K562 (cell line): ENCODE data around the gene DNAJC12. TPM values are rescaled to one million over a fixed set of nuclear protein-coding genes. Genes with fewer than 3 reads are reported as not detected.

Experiments
- ATAC-seq: fragments of 200-7000 bp; cut with Tn5 transposase; 3 replicates; pipeline ENCODE4 v1.9.1; 2020; ENCODE audit warnings: moderate library complexity
- BruUV-seq: library from RNA; stranded (reverse); fragments of 400-500 nt; replicated peaks from 2 replicates; lab custom pipeline; 2021; lab: Mats Ljungman, UMichigan
- CTCF ChIA-PET: fragments of 300-600 bp; formaldehyde crosslinking; extraction: SDS; loops from one replicate; lab custom pipeline; 2021; ENCODE audit warnings: low intra/inter-chr PET ratio; lab: Yijun Ruan, JAX
- POLR2A ChIA-PET: fragments of 300-600, 350-650 bp; sonication (Branson Sonifier 250); formaldehyde crosslinking; extraction: SDS; loops from one replicate; lab custom pipeline; 2021; ENCODE audit warnings: antibody characterized with exemption, inconsistent platforms; lab: Yijun Ruan, JAX
- DNase-seq, 4 experiments: peaks; one replicate each; pipeline versions ENCODE4 v3.0.0 to v3.0.0-alpha.2; 2011 to 2018; ENCODE audit warnings: low spot score in 3 of 4, mixed read lengths in 3 of 4; ENCODE audit errors: extremely low read depth in 1 of 4
- FAIRE-seq: peaks from 2 replicates; lab custom pipeline; 2011; peaks lifted over from hg19 to GRCh38; lab: Jason Lieb, UNC
- H2AFZ ChIP-seq: 2 replicates; pipeline ENCODE4 v1.6.0; 2011; ENCODE audit warnings: low read depth, low read length, control low read depth, inconsistent platforms
- H3K27ac ChIP-seq: fragments of 200-600 bp; 3 replicates; pipeline ENCODE4 v1.8.0; 2011; ENCODE audit warnings: low read depth, mild to moderate bottlenecking, control low read depth, inconsistent platforms, low read length, moderate library complexity, mixed read lengths; ENCODE audit errors: extremely low read depth
- H3K27me3 ChIP-seq, 2 experiments: fragments of 300-600 bp in 1 of 2; 2 replicates in 1 of 2; 3 replicates in 1 of 2; pipeline versions ENCODE4 v1.6.0 to v1.8.0; 2011; ENCODE audit warnings: inconsistent platforms in 2 of 2, low read length in 2 of 2, mild to moderate bottlenecking in 1 of 2, mixed read lengths in 1 of 2, moderate library complexity in 1 of 2; ENCODE audit not compliant: control insufficient read depth in 2 of 2, insufficient read depth in 2 of 2
- H3K36me3 ChIP-seq: fragments of 300-600 bp; 3 replicates; pipeline ENCODE4 v1.8.0; 2011; ENCODE audit warnings: mild to moderate bottlenecking, low read length, inconsistent platforms; ENCODE audit not compliant: control insufficient read depth, insufficient read depth
- H3K4me1 ChIP-seq, 2 experiments: fragments of 200-600 bp in 1 of 2; replicated peaks in 1 of 2; 2 replicates in 1 of 2; 3 replicates in 1 of 2; pipeline versions ENCODE4 v1.5.1 to v1.8.0; 2011; ENCODE audit warnings: inconsistent platforms in 2 of 2, low read length in 2 of 2, mild to moderate bottlenecking in 1 of 2, mixed read lengths in 1 of 2, moderate library complexity in 1 of 2; ENCODE audit not compliant: control insufficient read depth in 2 of 2, insufficient read depth in 2 of 2
- H3K4me2 ChIP-seq: 2 replicates; pipeline ENCODE4 v1.6.1; 2011; ENCODE audit warnings: low read length, control low read depth, inconsistent platforms, mixed read lengths; ENCODE audit not compliant: insufficient read depth
- H3K4me3 ChIP-seq: fragments of 200-600 bp; sonication (generic), shearing (Covaris generic); 2 replicates; pipeline ENCODE4 v1.5.1; 2016; ENCODE audit warnings: control low read depth, inconsistent platforms
- H3K79me2 ChIP-seq: fragments of 200-600 bp; 3 replicates; pipeline ENCODE4 v1.8.0; 2011; ENCODE audit warnings: low read length, inconsistent platforms; ENCODE audit not compliant: control insufficient read depth, insufficient read depth
- H3K9ac ChIP-seq, 2 experiments: 2 replicates each; pipeline versions ENCODE4 v1.6.0 to v1.6.1; 2011; ENCODE audit warnings: low read depth in 2 of 2, low read length in 2 of 2, control low read depth in 1 of 2, inconsistent platforms in 1 of 2, mild to moderate bottlenecking in 1 of 2, mixed read lengths in 1 of 2; ENCODE audit not compliant: insufficient read depth in 1 of 2
- H3K9me1 ChIP-seq: one replicate; pipeline ENCODE4 v1.6.0; 2011; ENCODE audit warnings: inconsistent platforms, mild to moderate bottlenecking, low read length, moderate library complexity; ENCODE audit not compliant: control insufficient read depth, insufficient read depth
- H3K9me3 ChIP-seq: replicated peaks from 2 replicates; pipeline ENCODE4 v1.5.1; 2011; ENCODE audit warnings: low read depth, low read length, inconsistent platforms; ENCODE audit not compliant: control insufficient read depth, insufficient read depth
- H4K20me1 ChIP-seq: replicated peaks from 2 replicates; pipeline ENCODE4 v1.6.1; 2011; ENCODE audit warnings: low read length, inconsistent platforms, mixed read lengths; ENCODE audit not compliant: control insufficient read depth, insufficient read depth
- ARNT ChIP-seq, 2 experiments: fragments of 450-650 bp; IDR thresholded peaks; 2 replicates each; pipeline ENCODE4 v1.6.1; 2016; ENCODE audit warnings: mild to moderate bottlenecking in 1 of 2
- FOSL1 ChIP-seq: fragments of 200-800 bp; sonication (Bioruptor generic); conservative IDR thresholded peaks from 2 replicates; pipeline ENCODE4 v1.6.1; 2016; ENCODE audit warnings: missing genetic modification characterization, missing compliant biosample characterization
- KLF1 ChIP-seq: fragments of 450-650 bp; IDR thresholded peaks from 2 replicates; pipeline ENCODE4 v1.6.1; 2016; ENCODE audit warnings: missing genetic modification characterization, missing compliant biosample characterization
- NFIC ChIP-seq: fragments of 450-650 bp; IDR thresholded peaks from 2 replicates; pipeline ENCODE4 v1.6.1; 2017; ENCODE audit warnings: mild to moderate bottlenecking, inconsistent platforms
- POLR2B ChIP-seq: fragments of 450-650 bp; IDR thresholded peaks from 2 replicates; pipeline ENCODE4 v1.6.1; 2018; ENCODE audit warnings: low read depth; ENCODE audit not compliant: partially characterized antibody
- SAFB2 ChIP-seq: fragments of 200-400 bp; formaldehyde crosslinking; IDR thresholded peaks from 2 replicates; pipeline ENCODE4 v1.6.1; 2018; ENCODE audit warnings: borderline replicate concordance, low read length, low read depth, moderate library complexity; ENCODE audit not compliant: severe bottlenecking
- SMAD3 ChIP-seq: fragments of 450-650 bp; formaldehyde crosslinking; conservative IDR thresholded peaks from 2 replicates; pipeline ENCODE4 v1.4.0; 2020; ENCODE audit warnings: mild to moderate bottlenecking
- THRAP3 ChIP-seq: fragments of 450-650 bp; IDR thresholded peaks from 2 replicates; pipeline ENCODE4 v1.6.1; 2016; ENCODE audit warnings: mild to moderate bottlenecking, inconsistent platforms, borderline replicate concordance
- TOE1 ChIP-seq, 2 experiments: fragments of 450-650 bp in 1 of 2; sonication (generic) in 1 of 2; formaldehyde crosslinking in 1 of 2; IDR thresholded peaks; 2 replicates each; pipeline versions ENCODE4 v1.7.1 to v1.8.0; 2016 to 2022; ENCODE audit warnings: borderline replicate concordance in 2 of 2, mild to moderate bottlenecking in 2 of 2, antibody characterized with exemption in 1 of 2, inconsistent platforms in 1 of 2, low read depth in 1 of 2, missing genetic modification reagents in 1 of 2, moderate library complexity in 1 of 2
- in situ Hi-C: fragments of 300-500 bp; cut with MboI; formaldehyde crosslinking; loops from 4 replicates; pipeline ENCODE4 v1.15.0; 2018; ENCODE audit warnings: inconsistent platforms, mixed read lengths
- intact Hi-C: fragments of 100-400 bp; cut with micrococcal nuclease; formaldehyde crosslinking; loops from 2 replicates; pipeline ENCODE4 v1.14.2; 2022
- polyA plus RNA-seq, 8 experiments: library from polyadenylated mRNA; depleted of rRNA in 4 of 8; stranded (reverse) in 5 of 8; unstranded in 3 of 8; fragments of >200 nt; fragmentation: Nextera tagmentation in 2 of 8; fragmentation: Illumina TruSeq in 1 of 8; extraction: Ambion mirVana in 2 of 8; extraction: Trizol in 1 of 8; gene quantifications; 2 replicates each; pipeline versions ENCODE4 v1.2.1 to v1.2.3, GENCODE V29; 2011 to 2014; ENCODE audit warnings: inconsistent platforms in 1 of 8, missing spikeins in 1 of 8
- total RNA-seq, 7 experiments: library from RNA; depleted of rRNA in 6 of 7; stranded (reverse); fragments of >200 nt in 6 of 7; fragmentation: Illumina TruSeq in 2 of 7; extraction: Trizol in 2 of 7; gene quantifications; 2 replicates each; pipeline versions ENCODE4 v1.2.1 to v1.2.3, GENCODE V29; 2011 to 2021; ENCODE audit warnings: low replicate concordance in 1 of 7
- TF ChIP-seq, protein P1 (sequence below): fragments of 250-450 bp; sonication (Bioruptor Pico); IDR thresholded peaks from 2 replicates; pipeline ENCODE4 v1.8.0; 2022; ENCODE audit warnings: inconsistent platforms, mild to moderate bottlenecking, moderate library complexity, borderline replicate concordance
- TF ChIP-seq, protein P2 (sequence below): fragments of 250-450 bp; sonication (Bioruptor Pico); IDR thresholded peaks from 2 replicates; pipeline ENCODE4 v1.4.0; 2020
- TF ChIP-seq, protein P3 (sequence below), 2 experiments: fragments of 450-650 bp in 1 of 2; sonication (generic) in 1 of 2; formaldehyde crosslinking; conservative IDR thresholded peaks; 2 replicates each; pipeline versions ENCODE4 v1.4.0 to v1.8.1; 2020 to 2022; ENCODE audit warnings: mild to moderate bottlenecking in 1 of 2, missing genetic modification reagents in 1 of 2
- TF ChIP-seq, protein P4 (sequence below): sonication (generic); formaldehyde crosslinking; IDR thresholded peaks from 2 replicates; pipeline ENCODE4 v1.8.1; 2022; ENCODE audit warnings: missing genetic modification reagents

DNAJC12 gene
- total and polyA plus RNA-seq, 9 of the 15 experiments (the other 6 are each of a cell fraction or from before 2014, with no cell fraction given), result 7.4 to 95.9 (median 68.5) TPM

DNA sequence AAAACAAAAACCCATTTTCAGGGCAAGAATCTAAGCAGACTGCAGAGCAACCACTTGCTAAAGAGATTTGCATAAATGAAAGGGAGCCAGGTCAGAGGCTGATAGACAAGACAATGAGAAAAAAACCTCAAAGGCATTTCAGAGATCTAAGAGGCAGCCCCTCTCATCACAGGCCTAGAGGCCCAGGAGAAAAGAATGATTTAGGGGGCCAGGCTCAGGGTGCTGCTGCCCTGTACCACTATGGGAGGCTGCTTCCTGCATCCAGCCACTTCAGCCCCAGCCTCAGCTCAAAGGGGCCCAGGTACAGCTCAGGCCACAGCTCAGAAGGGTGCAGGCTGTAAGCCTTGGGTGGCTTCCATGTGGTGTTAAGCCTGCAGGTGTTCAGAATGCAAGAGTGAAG, 3.7 kb upstream of the DNAJC12 start:
- Histone ChIP-seq H3K36me3 (no peaks in the 10 kb centered on the region), H2AFZ (no peak overlapping the region), H3K9ac (no peak overlapping the region), H4K20me1 (no peaks in the 10 kb centered on the region), H3K4me1 (no peaks in the 10 kb centered on the region; a peak in 1 of 5 replicates), H3K27ac (no peak overlapping the region), H3K9me1 (no peaks in the 10 kb centered on the region), H3K4me3 (no peak overlapping the region), H3K9me3 (no peaks in the 10 kb centered on the region; the same call in 1 of the 2 replicates), H3K79me2 (peaks cover 13% of the 10 kb centered on the region), H3K27me3 (no peaks in the 10 kb centered on the region), H3K4me2 (no peak overlapping the region)
- no peak for FAIRE-seq
- ChIA-PET CTCF (no interaction called here), POLR2A (no interaction called here)
- in situ Hi-C loops (no loop called here), intact Hi-C loops (no loop called here)
- ATAC-seq, result no peak
- DNase-seq, result no peak
- no TSS peak for BruUV-seq
- no peak for TF ChIP-seq FOSL1 (tag)
- no peak for TF ChIP-seq TOE1 (IDR thresholded peaks at IDR 0.05; ENCODE audit: borderline replicate concordance)
- TF ChIP-seq TOE1 (CRISPR knock-in tag; IDR thresholded peaks at IDR 0.05; ENCODE audit: borderline replicate concordance, low read depth), result no peak
- TF ChIP-seq, protein P1, sequence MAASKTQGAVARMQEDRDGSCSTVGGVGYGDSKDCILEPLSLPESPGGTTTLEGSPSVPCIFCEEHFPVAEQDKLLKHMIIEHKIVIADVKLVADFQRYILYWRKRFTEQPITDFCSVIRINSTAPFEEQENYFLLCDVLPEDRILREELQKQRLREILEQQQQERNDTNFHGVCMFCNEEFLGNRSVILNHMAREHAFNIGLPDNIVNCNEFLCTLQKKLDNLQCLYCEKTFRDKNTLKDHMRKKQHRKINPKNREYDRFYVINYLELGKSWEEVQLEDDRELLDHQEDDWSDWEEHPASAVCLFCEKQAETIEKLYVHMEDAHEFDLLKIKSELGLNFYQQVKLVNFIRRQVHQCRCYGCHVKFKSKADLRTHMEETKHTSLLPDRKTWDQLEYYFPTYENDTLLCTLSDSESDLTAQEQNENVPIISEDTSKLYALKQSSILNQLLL, result no peak
- no peak for TF ChIP-seq KLF1
- no peak for TF ChIP-seq ARNT (IDR thresholded peaks at IDR 0.05)
- TF ChIP-seq, protein P2, sequence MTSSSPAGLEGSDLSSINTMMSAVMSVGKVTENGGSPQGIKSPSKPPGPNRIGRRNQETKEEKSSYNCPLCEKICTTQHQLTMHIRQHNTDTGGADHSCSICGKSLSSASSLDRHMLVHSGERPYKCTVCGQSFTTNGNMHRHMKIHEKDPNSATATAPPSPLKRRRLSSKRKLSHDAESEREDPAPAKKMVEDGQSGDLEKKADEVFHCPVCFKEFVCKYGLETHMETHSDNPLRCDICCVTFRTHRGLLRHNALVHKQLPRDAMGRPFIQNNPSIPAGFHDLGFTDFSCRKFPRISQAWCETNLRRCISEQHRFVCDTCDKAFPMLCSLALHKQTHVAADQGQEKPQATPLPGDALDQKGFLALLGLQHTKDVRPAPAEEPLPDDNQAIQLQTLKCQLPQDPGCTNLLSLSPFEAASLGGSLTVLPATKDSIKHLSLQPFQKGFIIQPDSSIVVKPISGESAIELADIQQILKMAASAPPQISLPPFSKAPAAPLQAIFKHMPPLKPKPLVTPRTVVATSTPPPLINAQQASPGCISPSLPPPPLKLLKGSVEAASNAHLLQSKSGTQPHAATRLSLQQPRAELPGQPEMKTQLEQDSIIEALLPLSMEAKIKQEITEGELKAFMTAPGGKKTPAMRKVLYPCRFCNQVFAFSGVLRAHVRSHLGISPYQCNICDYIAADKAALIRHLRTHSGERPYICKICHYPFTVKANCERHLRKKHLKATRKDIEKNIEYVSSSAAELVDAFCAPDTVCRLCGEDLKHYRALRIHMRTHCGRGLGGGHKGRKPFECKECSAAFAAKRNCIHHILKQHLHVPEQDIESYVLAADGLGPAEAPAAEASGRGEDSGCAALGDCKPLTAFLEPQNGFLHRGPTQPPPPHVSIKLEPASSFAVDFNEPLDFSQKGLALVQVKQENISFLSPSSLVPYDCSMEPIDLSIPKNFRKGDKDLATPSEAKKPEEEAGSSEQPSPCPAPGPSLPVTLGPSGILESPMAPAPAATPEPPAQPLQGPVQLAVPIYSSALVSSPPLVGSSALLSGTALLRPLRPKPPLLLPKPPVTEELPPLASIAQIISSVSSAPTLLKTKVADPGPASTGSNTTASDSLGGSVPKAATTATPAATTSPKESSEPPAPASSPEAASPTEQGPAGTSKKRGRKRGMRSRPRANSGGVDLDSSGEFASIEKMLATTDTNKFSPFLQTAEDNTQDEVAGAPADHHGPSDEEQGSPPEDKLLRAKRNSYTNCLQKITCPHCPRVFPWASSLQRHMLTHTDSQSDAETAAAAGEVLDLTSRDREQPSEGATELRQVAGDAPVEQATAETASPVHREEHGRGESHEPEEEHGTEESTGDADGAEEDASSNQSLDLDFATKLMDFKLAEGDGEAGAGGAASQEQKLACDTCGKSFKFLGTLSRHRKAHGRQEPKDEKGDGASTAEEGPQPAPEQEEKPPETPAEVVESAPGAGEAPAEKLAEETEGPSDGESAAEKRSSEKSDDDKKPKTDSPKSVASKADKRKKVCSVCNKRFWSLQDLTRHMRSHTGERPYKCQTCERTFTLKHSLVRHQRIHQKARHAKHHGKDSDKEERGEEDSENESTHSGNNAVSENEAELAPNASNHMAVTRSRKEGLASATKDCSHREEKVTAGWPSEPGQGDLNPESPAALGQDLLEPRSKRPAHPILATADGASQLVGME (CRISPR knock-in tag), result no peak
- TF ChIP-seq SAFB2, result no peak
- TF ChIP-seq, protein P3, sequence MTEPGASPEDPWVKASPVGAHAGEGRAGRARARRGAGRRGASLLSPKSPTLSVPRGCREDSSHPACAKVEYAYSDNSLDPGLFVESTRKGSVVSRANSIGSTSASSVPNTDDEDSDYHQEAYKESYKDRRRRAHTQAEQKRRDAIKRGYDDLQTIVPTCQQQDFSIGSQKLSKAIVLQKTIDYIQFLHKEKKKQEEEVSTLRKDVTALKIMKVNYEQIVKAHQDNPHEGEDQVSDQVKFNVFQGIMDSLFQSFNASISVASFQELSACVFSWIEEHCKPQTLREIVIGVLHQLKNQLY (CRISPR knock-in tag; conservative IDR thresholded peaks at IDR 0.05), result no peak
- TF ChIP-seq POLR2B, result no peak
- no peak for TF ChIP-seq SMAD3 (CRISPR knock-in tag)
- TF ChIP-seq THRAP3, result no peak
- TF ChIP-seq NFIC, result no peak
- TF ChIP-seq, protein P4, sequence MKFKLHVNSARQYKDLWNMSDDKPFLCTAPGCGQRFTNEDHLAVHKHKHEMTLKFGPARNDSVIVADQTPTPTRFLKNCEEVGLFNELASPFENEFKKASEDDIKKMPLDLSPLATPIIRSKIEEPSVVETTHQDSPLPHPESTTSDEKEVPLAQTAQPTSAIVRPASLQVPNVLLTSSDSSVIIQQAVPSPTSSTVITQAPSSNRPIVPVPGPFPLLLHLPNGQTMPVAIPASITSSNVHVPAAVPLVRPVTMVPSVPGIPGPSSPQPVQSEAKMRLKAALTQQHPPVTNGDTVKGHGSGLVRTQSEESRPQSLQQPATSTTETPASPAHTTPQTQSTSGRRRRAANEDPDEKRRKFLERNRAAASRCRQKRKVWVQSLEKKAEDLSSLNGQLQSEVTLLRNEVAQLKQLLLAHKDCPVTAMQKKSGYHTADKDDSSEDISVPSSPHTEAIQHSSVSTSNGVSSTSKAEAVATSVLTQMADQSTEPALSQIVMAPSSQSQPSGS, result no peak
